Ovary (tissue), 9 donors: ENCODE measurements around the gene TPSG1. TPM values are rescaled to one million over a fixed set of nuclear protein-coding genes. Genes with fewer than 3 reads are reported as not detected.
"Not testable (repeated sequence)": the region's sequence is repeated elsewhere in the genome, so short reads cannot be mapped to it uniquely, and the experiment has no call there.

Source experiments
- DNase-seq, 5 donors: peaks; one replicate each; pipeline ENCODE4 v3.0.0-alpha.2; 2019 to 2020
- H3K27ac ChIP-seq, 2 donors: fragments of 200-600 bp; one replicate each; pipeline versions ENCODE4 v1.5.1 to v1.8.0; 2019 to 2022
- H3K27me3 ChIP-seq: fragments of 200-600 bp; one replicate; pipeline ENCODE4 v1.8.0; 2022
- H3K36me3 ChIP-seq: fragments of 200-600 bp; sonication (generic); one replicate; pipeline ENCODE4 v1.5.1; 2019
- H3K4me1 ChIP-seq: one replicate; pipeline ENCODE4 v1.8.1; 2013; ENCODE audit warnings: mild to moderate bottlenecking, moderate library complexity; ENCODE audit not compliant: insufficient read depth
- H3K4me3 ChIP-seq: fragments of 200-600 bp; sonication (generic); one replicate; pipeline ENCODE4 v1.5.1; 2017
- H3K9me3 ChIP-seq, 2 donors: fragments of 200-600 bp in 1 of 2; sonication (generic) in 1 of 2; one replicate each; pipeline versions ENCODE4 v1.5.1 to v1.8.1; 2013 to 2019; ENCODE audit warnings: mild to moderate bottlenecking in 1 of 2, moderate library complexity in 1 of 2
- EP300 ChIP-seq: sonication (generic); formaldehyde crosslinking; IDR thresholded peaks from one replicate; pipeline ENCODE4 v1.6.1; 2017; ENCODE audit warnings: antibody characterized with exemption
- POLR2A ChIP-seq: fragments of 450-650 bp; IDR thresholded peaks from one replicate; pipeline ENCODE4 v1.6.1; 2017; ENCODE audit warnings: antibody characterized with exemption, mild to moderate bottlenecking, moderate library complexity
- WGBS, 3 donors: extraction: QIAGEN DNeasy Blood & Tissue Kit in 1 of 3; methylation state at CpG; one replicate each; pipeline versions ENCODE4 v1.1.5 to v1.1.7; 2013 to 2017; 5-methylcytosine and 5-hydroxymethylcytosine counted together
- intact Hi-C, 4 donors: fragments of 100-400 bp; cut with DNase I; formaldehyde crosslinking; loops; one replicate each; pipeline versions ENCODE4 v1.11.0 to v1.15.1; 2022 to 2023
- polyA plus RNA-seq, 2 donors: library from polyadenylated mRNA; stranded (reverse); fragments of 200-250 nt in 1 of 2; fragments of 350-450 nt in 1 of 2; fragmentation: Illumina TruSeq in 1 of 2; extraction: RNeasy Lipid Tissue Mini Kit (QIAGEN cat#74804) in 1 of 2; gene quantifications; one replicate each; pipeline ENCODE4 v1.2.3, GENCODE V29; 2013 to 2014
- total RNA-seq, 7 donors: library from RNA; depleted of rRNA in 2 of 7; stranded (reverse); fragments of >200 nt in 2 of 7; fragmentation: NEBNext Ultra II Directional in 3 of 7; extraction: Animal tissue kit (Norgen Biotek cat#: 25700) in 3 of 7; gene quantifications; one replicate each; pipeline versions ENCODE4 v1.1.0 to v1.2.4, GENCODE V29; 2016 to 2023
- TF ChIP-seq, protein P1 (sequence below), 3 donors: fragments of 450-650 bp in 2 of 3; fragments of 200-600 bp in 1 of 3; IDR thresholded peaks; one replicate each; pipeline versions ENCODE4 v1.5.1 to v1.8.0; 2016 to 2022; ENCODE audit warnings: antibody characterized with exemption in 3 of 3, mild to moderate bottlenecking in 1 of 3
- donor health status: DM: no; HTN: no; CAD: no; lungs with moderate emphysema.
- donor health status: DM: no; HTN: no; CAD: no.
- donor health status: Bipolar disorder and iron deficiency.
- donor health status: DM: yes; HTN: yes; CAD: no.
- donor health status: DM: no; HTN: no; CAD: no.
- donor health status: DM: yes; HTN: yes; CAD: no.

The TPSG1 gene
- total and polyA plus RNA-seq, 9 donors, result 0.08 to 1.3 (median 0.22) TPM; not detected in 6

DNA sequence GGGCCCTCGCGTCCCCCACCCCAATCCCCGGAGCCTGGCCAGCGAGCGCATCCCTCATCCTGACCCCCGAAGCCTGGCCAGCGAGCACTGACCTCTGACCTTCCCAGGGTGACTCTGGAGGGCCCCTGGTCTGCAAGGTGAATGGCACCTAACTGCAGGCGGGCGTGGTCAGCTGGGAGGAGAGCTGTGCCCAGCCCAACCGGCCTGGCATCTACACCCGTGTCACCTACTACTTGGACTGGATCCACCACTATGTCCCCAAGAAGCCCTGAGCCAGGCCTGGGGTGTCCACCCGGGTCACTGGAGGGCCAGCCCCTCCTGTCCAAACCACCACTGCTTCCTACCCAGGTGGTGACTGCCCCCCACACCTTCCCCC lies 33.1 kb upstream of the TPSG1 start:
- Histone ChIP-seq H3K27me3 (no peaks in the 10 kb centered on the region), H3K4me3 (no peak overlapping the region), H3K27ac (no peak overlapping the region), H3K36me3 (no peaks in the 10 kb centered on the region), H3K9me3 (no peaks in the 10 kb centered on the region), H3K4me1 (no peaks in the 10 kb centered on the region)
- no peak for DNase-seq
- TF ChIP-seq POLR2A (no peak), EP300 (no peak)
- TF ChIP-seq, protein P1, sequence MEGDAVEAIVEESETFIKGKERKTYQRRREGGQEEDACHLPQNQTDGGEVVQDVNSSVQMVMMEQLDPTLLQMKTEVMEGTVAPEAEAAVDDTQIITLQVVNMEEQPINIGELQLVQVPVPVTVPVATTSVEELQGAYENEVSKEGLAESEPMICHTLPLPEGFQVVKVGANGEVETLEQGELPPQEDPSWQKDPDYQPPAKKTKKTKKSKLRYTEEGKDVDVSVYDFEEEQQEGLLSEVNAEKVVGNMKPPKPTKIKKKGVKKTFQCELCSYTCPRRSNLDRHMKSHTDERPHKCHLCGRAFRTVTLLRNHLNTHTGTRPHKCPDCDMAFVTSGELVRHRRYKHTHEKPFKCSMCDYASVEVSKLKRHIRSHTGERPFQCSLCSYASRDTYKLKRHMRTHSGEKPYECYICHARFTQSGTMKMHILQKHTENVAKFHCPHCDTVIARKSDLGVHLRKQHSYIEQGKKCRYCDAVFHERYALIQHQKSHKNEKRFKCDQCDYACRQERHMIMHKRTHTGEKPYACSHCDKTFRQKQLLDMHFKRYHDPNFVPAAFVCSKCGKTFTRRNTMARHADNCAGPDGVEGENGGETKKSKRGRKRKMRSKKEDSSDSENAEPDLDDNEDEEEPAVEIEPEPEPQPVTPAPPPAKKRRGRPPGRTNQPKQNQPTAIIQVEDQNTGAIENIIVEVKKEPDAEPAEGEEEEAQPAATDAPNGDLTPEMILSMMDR (IDR thresholded peaks at IDR 0.05), result no peak
- WGBS, 3 donors, result 66 to 73% (median 72%) methylated on average over 12 of the region's 12 CpGs
- intact Hi-C loops, result no loop called here

- Histone ChIP-seq H3K27me3 (no peaks in the 10 kb centered on the region), H3K9me3 (no peaks in the 10 kb centered on the region), H3K4me3 (no peak overlapping the region), H3K27ac (no peak overlapping the region), H3K4me1 (no peaks in the 10 kb centered on the region), H3K36me3 (no peaks in the 10 kb centered on the region)
- DNase-seq, result no peak
- WGBS, 3 donors, result 80 to 83% (median 82%) methylated on average over 34 of the region's 34 CpGs
- intact Hi-C loops, result no loop called here
- TF ChIP-seq, protein P1 (IDR thresholded peaks at IDR 0.05), result no peak
- TF ChIP-seq EP300 (no peak), POLR2A (no peak)
Measured at GRCh38 chr16:1257561-1258224, 32.6 kb upstream of the TPSG1 start.

- DNase-seq, result no peak
- Histone ChIP-seq H3K9me3 (no peaks in the 10 kb centered on the region), H3K4me1 (no peaks in the 10 kb centered on the region), H3K27me3 (no peaks in the 10 kb centered on the region), H3K36me3 (no peaks in the 10 kb centered on the region), H3K27ac (no peak overlapping the region), H3K4me3 (no peak overlapping the region)
- WGBS, 3 donors, result 73 to 77% (median 76%) methylated on average over 22 of the region's 22 CpGs
- TF ChIP-seq, protein P1 (IDR thresholded peaks at IDR 0.05), result no peak
- TF ChIP-seq POLR2A, result no peak
- no peak for TF ChIP-seq EP300
- intact Hi-C loops, result no loop called here
Measured at GRCh38 chr16:1256874-1257322, 31.8 kb upstream of the TPSG1 start.

DNA sequence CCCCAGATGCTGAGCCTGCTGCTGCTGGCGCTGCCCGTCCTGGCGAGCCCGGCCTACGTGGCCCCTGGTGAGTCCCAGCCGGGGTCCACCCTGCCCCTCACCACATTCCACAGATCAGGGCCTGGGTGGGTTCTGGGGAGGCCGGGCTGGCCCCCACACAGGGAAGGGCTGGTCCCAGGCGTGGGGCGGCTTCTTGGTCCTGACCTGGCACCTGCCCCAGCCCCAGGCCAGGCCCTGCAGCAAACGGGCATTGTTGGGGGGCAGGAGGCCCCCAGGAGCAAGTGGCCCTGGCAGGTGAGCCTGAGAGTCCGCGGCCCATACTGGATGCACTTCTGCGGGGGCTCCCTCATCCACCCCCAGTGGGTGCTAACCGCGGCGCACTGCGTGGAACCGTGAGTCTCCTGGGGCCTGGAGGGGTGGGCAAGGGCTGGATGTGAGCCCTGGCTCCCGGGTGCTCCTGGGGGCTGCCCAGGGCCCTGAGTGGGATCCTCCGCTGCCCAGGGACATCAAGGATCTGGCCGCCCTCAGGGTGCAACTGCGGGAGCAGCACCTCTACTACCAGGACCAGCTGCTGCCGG lies 31.3 kb upstream of the TPSG1 start:
- H3K9me3 ChIP-seq, H3K36me3 ChIP-seq, H3K4me3 ChIP-seq, intact Hi-C loops, DNase-seq, H3K27ac ChIP-seq, H3K27me3 ChIP-seq, H3K4me1 ChIP-seq: not testable (repeated sequence)
- WGBS, 3 donors, result 69 to 77% (median 76%) methylated on average over 15 to 23 of the region's 23 CpGs

DNA sequence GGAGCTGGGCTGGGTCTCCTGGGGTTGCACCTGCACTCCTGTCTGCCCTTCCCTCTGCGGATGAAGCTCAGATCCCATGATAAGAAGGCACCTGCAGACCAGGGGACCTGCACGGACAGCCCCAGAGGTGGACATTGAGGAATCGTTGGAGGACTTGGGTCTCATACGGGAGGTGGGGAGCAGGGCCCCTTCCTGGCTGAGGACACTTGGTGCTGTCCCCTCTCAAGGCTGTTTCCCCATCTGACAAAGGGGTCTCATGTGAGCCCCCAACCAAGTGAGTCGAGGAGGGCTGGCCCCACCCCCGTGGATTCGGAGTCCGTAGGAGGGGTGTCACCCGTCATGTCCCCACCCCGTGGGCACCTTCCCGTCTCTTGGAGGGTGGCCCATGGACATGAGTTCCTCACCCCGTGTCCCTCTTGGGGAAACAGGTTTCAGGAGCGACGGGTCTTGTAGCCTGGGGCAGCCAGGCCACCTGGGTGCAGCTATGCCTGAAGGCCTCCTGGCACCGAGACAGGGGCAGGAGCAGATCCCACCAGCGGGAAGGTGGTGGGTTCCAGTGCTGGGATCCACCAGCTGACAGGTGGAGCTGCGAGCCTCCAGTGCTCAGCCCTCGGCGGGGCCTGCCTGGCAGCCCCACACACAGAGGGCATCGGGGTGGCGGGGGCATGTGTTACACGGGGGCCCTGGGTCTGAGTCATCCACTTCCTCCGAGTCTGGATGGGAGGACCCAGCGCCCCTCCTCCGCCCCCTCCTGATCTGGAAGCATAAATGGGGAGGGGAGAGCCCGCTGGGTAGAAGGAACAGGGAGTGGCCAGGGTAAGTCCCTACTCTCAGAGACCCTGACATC lies 30.4 kb upstream of the TPSG1 start, which contains the start of gene TPSD1:
Gene TPSD1 (plus strand): TSS at position 794 of the 847 bp plus-strand sequence. CDS start 212 bp downstream, outside the sequence.
- DNase-seq, H3K36me3 ChIP-seq, H3K27ac ChIP-seq, H3K4me3 ChIP-seq, H3K27me3 ChIP-seq, H3K4me1 ChIP-seq, intact Hi-C loops, H3K9me3 ChIP-seq: not testable (repeated sequence)
- WGBS, 3 donors, result 59 to 61% (median 60%) methylated on average over 24 to 25 of the region's 26 CpGs

- H3K4me3 ChIP-seq, intact Hi-C loops, H3K9me3 ChIP-seq, DNase-seq, H3K27ac ChIP-seq, H3K27me3 ChIP-seq, H3K36me3 ChIP-seq, H3K4me1 ChIP-seq: not testable (repeated sequence)
- 82 to 100% methylated on average over 1 to 3 of the region's 3 CpGs; no CpG with 5 or more reads in 1 of the 3 donors for WGBS, 3 donors
Measured at GRCh38 chr16:1254821-1255220, 29.8 kb upstream of the TPSG1 start.

DNA sequence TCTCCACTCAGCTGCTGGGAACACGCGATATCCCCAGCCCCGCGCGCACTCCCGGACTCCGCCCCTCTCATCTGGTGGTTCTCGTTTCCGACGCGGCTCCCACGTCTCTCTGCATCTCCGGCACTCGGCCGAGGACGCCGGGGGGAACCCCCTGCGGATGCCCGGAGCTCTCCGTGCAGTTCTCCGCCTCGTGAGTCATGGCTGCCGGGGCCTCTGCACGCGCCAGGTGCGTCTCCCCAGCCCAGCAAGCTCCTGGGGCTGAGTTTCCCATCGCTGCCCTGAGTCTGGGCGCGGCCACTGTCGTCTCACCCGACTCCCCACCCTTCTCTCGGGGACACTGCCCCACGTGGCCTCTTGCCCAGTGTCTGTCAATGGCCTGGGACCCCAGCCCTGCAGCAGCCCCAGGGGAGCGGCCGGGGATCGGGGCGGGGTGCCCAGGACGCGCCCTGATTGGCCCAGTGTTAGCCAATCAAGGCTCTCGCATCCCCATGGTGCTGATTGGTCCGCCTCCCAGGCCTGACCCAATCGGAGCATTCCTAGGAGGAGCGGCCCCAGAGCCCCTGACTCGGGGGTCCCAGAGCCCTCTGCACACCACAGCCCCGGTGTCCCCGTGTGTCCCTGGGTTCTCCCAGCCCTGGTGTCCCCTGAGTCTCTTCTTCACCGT lies 28.8 kb upstream of the TPSG1 start:
- H3K27me3 ChIP-seq, intact Hi-C loops, H3K36me3 ChIP-seq, H3K27ac ChIP-seq, H3K4me1 ChIP-seq, H3K4me3 ChIP-seq, H3K9me3 ChIP-seq, DNase-seq: not testable (repeated sequence)
- no CpG with 5 or more reads among the region's 47 CpGs for WGBS, 3 donors
